ENCODE results near the gene ZNF83.
"Not testable (repeated sequence)": the region's sequence is repeated elsewhere in the genome, so short reads cannot be mapped to it uniquely, and the experiment has no call there.

The ZNF83 gene

DNA sequence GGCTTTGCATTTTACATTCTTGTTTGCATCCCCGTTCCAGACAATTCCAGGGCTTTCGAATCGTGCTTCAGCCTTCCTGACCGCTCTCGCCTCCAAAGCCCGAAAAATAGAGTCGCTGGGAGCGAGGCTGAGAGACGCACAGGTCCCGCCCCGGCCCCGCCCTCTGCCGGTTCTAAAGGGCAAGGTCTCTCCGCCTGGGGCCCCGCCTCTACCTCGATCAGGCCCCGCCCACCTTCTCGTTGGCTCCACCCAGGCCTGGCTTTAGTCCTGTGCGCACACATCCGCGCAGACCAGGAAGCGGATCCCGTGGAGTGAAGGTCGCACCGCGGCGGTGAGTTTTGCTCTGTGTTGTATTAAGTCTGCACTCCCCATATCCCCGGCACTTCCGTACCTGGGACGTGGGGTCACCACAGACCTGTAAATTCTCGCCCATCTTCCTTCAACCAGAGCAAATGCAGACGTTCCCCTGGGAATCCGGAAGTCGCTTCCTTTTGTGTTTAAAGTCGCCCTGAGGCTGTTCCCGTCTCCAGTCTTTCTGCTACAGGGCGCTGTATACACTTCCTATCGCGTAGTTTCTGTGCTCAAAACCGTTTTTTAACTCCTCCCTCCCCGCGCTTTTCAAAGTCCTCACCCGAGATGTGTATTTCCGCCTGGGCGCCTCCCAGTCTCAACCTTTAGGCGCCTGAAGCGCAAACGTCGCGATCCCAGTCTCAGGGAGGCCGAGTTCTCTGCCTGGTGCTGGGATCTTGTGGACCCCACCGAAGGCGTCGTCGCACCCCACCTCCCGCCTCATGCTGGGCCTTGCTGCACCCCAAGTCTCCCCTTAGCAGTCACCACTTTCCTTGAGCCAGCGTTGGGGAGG is 67.9 kb downstream of the ZNF83 start, which contains the start of gene ZNF701:
TSS of gene ZNF701 (plus strand) at position 288 of the 862 bp plus-strand sequence. CDS start 3,861 bp downstream, outside the sequence.
- TF ChIP-seq, protein P1, sequence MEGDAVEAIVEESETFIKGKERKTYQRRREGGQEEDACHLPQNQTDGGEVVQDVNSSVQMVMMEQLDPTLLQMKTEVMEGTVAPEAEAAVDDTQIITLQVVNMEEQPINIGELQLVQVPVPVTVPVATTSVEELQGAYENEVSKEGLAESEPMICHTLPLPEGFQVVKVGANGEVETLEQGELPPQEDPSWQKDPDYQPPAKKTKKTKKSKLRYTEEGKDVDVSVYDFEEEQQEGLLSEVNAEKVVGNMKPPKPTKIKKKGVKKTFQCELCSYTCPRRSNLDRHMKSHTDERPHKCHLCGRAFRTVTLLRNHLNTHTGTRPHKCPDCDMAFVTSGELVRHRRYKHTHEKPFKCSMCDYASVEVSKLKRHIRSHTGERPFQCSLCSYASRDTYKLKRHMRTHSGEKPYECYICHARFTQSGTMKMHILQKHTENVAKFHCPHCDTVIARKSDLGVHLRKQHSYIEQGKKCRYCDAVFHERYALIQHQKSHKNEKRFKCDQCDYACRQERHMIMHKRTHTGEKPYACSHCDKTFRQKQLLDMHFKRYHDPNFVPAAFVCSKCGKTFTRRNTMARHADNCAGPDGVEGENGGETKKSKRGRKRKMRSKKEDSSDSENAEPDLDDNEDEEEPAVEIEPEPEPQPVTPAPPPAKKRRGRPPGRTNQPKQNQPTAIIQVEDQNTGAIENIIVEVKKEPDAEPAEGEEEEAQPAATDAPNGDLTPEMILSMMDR (IDR thresholded peaks at IDR 0.05; ENCODE audit: low read depth, low read length, missing control alignments), result peak; percentile 5
- peak within 1 kb of the TSS; percentile 66 for H3K4me3 ChIP-seq (replicated peaks; ENCODE audit: low read depth, low read length)

DNA sequence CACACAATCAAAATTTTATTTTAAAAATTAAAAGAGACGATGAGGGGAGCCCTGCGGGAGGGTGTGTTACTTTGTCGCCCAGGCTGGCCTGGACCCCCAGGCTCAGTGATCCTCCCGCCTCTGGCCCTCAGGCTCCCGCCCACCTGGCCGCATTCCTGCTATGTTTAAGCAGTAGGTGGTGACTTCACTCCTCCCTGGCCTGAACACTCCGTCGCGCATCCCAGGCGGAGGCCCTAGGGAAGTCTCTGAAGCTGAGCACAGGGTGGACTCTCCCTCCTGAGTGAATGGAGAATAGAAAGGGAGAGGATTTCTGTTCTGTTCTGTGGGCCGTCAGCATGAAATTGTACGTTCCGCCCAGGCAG is 68.5 kb downstream of the ZNF83 start:
- H3K4me3 ChIP-seq (replicated peaks; ENCODE audit: low read depth, low read length), result peak overlapping the region; percentile 66
- DNase-seq (ENCODE audit: extremely low read depth, low read depth), result not testable (repeated sequence)

More for the DNA sequence above, 67.9 kb downstream of the ZNF83 start, which contains the start of gene ZNF701:
- DNase-seq (ENCODE audit: extremely low read depth, low read depth), result peak; percentile 63

DNA sequence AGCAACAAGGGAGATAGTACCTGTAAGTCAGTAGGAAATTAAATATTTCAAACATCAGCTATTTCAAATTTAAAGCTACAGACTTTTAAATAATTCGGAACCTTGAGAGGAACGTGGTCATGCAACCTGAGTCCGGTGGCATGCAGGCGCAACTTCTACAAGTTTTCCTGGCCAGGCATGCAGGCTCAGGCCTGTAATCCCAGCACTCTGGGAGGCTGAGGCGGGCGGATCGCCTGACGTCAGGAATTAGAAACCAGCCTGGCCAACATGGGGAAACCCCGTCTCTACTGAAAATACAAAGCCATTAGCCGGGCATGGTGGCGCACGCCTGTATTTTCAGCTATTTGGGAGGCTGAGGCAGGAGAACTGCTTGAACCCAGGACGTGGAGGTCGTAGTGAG is 70.2 kb downstream of the ZNF83 start:
- TF ChIP-seq, protein P1 (IDR thresholded peaks at IDR 0.05; ENCODE audit: low read depth, low read length, missing control alignments), result no peak
- no peak overlapping the region for H3K4me3 ChIP-seq (replicated peaks; ENCODE audit: low read depth, low read length)
- DNase-seq (ENCODE audit: extremely low read depth, low read depth), result no peak

DNA sequence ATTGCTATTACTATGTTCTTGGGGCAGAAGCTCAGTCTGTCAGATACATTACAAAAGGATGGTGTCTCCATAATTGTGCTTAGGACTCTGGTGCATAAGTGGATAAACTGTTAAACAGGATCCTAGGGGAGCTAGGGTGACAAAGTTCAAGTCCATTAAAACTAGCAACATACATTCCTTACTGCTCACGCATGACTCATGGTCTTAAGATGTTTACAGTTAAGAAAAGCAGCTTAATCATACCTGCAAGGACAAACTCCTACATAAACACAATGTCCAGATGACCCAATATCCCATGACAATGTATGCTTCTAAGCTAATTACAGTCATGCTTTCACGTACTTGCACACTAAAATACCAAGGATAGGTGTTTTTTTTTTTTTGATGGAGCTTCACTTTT is 71.6 kb downstream of the ZNF83 start:
- TF ChIP-seq, protein P1 (IDR thresholded peaks at IDR 0.05; ENCODE audit: low read depth, low read length, missing control alignments), result no peak
- H3K4me3 ChIP-seq (replicated peaks; ENCODE audit: low read depth, low read length), result no peak overlapping the region
- peak; percentile 14 for DNase-seq (ENCODE audit: extremely low read depth, low read depth)

DNA sequence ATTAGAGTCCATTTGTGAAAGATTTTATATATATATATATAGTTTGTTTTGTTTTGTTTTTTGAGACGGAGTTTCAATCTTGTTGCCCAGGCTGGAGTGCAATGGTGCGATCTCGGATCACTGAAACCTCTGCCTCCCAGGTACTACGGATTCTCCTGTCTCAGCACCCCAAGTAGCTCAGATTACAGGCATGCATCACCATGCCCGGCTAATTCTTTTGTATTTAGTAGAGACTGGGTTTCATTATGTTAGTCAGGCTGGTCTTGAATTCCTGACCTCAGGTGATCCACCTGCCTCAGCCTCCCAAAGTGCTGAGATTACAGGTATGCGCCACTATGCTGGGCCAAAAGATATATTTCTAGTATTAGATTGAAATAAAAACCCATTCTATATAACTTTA is 72.0 kb downstream of the ZNF83 start:
- DNase-seq (ENCODE audit: extremely low read depth, low read depth), result no peak
- TF ChIP-seq, protein P1 (IDR thresholded peaks at IDR 0.05; ENCODE audit: low read depth, low read length, missing control alignments), result no peak
- H3K4me3 ChIP-seq (replicated peaks; ENCODE audit: low read depth, low read length), result no peak overlapping the region

Data from HFF-Myc (cell line).